Measurements from ENCODE around the gene SLC26A2. TPM values are rescaled to one million over a fixed set of nuclear protein-coding genes. Genes with fewer than 3 reads are reported as not detected.

The SLC26A2 gene
- total and polyA plus RNA-seq, 2 experiments from 2014 or later, result 3.5 to 11.5 TPM

DNA sequence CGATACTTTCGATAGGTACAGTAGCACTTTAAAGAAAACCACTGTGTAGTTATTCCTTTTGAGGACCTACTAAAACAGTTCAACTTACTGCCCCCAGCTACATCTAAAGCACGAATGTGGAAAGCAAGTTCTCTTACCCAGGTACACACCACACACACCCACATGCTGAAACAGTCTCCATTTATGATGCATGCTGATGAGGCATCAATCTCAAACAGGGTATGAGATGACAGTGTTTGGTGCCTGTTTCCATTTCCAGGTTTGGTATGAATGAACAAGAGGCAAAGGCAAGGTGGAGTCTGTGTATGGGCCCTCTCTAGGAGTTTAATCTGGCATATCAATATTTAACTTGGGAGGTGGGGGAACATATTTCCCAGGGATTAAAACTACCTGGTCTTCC is 53.9 kb downstream of the SLC26A2 start (continued):
- TF ChIP-seq, protein P1, sequence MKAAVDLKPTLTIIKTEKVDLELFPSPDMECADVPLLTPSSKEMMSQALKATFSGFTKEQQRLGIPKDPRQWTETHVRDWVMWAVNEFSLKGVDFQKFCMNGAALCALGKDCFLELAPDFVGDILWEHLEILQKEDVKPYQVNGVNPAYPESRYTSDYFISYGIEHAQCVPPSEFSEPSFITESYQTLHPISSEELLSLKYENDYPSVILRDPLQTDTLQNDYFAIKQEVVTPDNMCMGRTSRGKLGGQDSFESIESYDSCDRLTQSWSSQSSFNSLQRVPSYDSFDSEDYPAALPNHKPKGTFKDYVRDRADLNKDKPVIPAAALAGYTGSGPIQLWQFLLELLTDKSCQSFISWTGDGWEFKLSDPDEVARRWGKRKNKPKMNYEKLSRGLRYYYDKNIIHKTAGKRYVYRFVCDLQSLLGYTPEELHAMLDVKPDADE (IDR thresholded peaks at IDR 0.05), result no peak
- TF ChIP-seq EZH2phosphoT487 (IDR thresholded peaks at IDR 0.05; ENCODE audit: unreplicated experiment), result no peak

DNA sequence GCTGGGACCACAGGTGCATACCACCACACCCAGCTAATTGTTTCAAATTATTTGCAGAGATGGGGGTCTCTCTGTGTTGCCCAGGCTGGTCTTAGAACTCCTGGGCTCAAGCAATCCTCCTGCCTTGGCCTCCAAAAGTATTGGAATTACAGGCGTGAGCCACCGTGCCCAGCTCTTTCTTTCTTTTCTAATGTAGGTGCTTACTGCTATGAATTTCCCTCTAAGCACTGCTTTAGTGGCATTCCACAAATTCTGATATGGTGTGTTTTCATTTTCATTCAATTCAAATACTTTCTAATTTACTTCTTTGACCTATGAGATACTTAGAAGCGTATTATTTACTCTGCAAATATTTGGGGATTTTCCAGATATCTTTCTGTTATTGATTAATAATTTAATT is 54.9 kb downstream of the SLC26A2 start:
- Mint-ChIP-seq H3K4me1 (peaks cover 2% of the 10 kb centered on the region; the same call in 2 of the 3 replicates), H3K9me3 (peaks cover 10% of the 10 kb centered on the region; the same call in 1 of the 3 replicates), H3K36me3 (ENCODE audit: low read depth) (peaks cover 90% of the 10 kb centered on the region), H3K4me3 (no peak overlapping the region), H3K27me3 (ENCODE audit: insufficient read depth, low read depth, poor library complexity) (no peaks in the 10 kb centered on the region), H3K27ac (no peak overlapping the region)
- ATAC-seq, result no peak
- Histone ChIP-seq H3K4me1 (ENCODE audit: insufficient read depth) (no peaks in the 10 kb centered on the region), H3K27ac (ENCODE audit: low read depth) (no peak overlapping the region), H4K20me1 (replicated peaks; ENCODE audit: insufficient read depth) (peaks cover 7% of the 10 kb centered on the region; the same call in 1 of the 2 replicates), H3K4me3 (no peak overlapping the region), H2AFZ (no peak overlapping the region), H3K36me3 (ENCODE audit: insufficient read depth) (peaks cover 66% of the 10 kb centered on the region), H3K4me2 (no peak overlapping the region), H3K79me2 (replicated peaks; ENCODE audit: insufficient read depth) (0 out of 2 replicates have a peak, but pooled peaks cover 7% of the 10 kb centered on the region), H3K9me2 (ENCODE audit: insufficient read depth) (no peaks in the 10 kb centered on the region), H3F3A (replicated peaks; ENCODE audit: low read depth) (no peaks in the 10 kb centered on the region), H3K27me3 (ENCODE audit: insufficient read depth) (no peaks in the 10 kb centered on the region)
- TF ChIP-seq, protein P2, sequence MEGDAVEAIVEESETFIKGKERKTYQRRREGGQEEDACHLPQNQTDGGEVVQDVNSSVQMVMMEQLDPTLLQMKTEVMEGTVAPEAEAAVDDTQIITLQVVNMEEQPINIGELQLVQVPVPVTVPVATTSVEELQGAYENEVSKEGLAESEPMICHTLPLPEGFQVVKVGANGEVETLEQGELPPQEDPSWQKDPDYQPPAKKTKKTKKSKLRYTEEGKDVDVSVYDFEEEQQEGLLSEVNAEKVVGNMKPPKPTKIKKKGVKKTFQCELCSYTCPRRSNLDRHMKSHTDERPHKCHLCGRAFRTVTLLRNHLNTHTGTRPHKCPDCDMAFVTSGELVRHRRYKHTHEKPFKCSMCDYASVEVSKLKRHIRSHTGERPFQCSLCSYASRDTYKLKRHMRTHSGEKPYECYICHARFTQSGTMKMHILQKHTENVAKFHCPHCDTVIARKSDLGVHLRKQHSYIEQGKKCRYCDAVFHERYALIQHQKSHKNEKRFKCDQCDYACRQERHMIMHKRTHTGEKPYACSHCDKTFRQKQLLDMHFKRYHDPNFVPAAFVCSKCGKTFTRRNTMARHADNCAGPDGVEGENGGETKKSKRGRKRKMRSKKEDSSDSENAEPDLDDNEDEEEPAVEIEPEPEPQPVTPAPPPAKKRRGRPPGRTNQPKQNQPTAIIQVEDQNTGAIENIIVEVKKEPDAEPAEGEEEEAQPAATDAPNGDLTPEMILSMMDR (conservative IDR thresholded peaks at IDR 0.05; ENCODE audit: low read depth in 2 of 2), result no peak
- no peak for TF ChIP-seq CREB1 (CRISPR knock-in tag; IDR thresholded peaks at IDR 0.05; ENCODE audit: low read depth)
- TF ChIP-seq ZNF331 (CRISPR knock-in tag; IDR thresholded peaks at IDR 0.05; ENCODE audit: low read depth), result no peak
- no peak for TF ChIP-seq NANOG (IDR thresholded peaks at IDR 0.05; ENCODE audit: borderline replicate concordance)
- TF ChIP-seq, protein P1 (IDR thresholded peaks at IDR 0.05), result no peak
- no peak for DNase-seq (ENCODE audit: low spot score)

DNA sequence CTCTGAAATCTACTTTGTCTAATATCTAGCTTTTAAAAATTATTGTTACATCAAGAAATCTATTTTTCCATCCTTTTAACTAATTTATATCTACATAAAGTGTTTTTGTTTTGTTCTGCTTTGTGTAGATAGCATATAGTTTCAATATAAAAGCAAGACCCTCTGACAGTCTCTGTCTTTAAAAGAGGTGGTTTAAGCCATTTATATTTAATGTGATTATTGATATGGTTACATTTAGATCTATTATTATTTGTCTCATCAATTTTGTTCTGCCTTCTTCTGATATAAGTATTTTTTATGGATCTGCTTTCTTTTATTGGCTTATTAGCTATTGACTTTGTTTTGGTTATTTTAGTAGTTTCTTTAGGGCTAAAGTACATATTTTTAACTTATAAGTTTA is 56.0 kb downstream of the SLC26A2 start:
- peaks cover 85% of the 10 kb centered on the region for H3K36me3 Mint-ChIP-seq (ENCODE audit: low read depth)

More for the DNA sequence above, 56.0 kb downstream of the SLC26A2 start:
- peaks cover 7% of the 10 kb centered on the region; the same call in 1 of the 2 replicates for H4K20me1 ChIP-seq (replicated peaks; ENCODE audit: insufficient read depth)
- H2AFZ ChIP-seq, result no peak overlapping the region
- H3K27ac ChIP-seq (ENCODE audit: low read depth), result no peak overlapping the region
- no peak overlapping the region for H3K4me3 ChIP-seq
- H3K4me3 Mint-ChIP-seq, result no peak overlapping the region
- H3F3A ChIP-seq (replicated peaks; ENCODE audit: low read depth), result 0 out of 2 replicates have a peak, but pooled peaks cover 2% of the 10 kb centered on the region
- H3K9me3 Mint-ChIP-seq, result peaks cover 10% of the 10 kb centered on the region; the same call in 1 of the 3 replicates
- H3K4me2 ChIP-seq, result no peak overlapping the region
- peaks cover 64% of the 10 kb centered on the region for H3K36me3 ChIP-seq (ENCODE audit: insufficient read depth)
- H3K4me1 ChIP-seq (ENCODE audit: insufficient read depth), result no peaks in the 10 kb centered on the region; the same call in 1 of the 2 replicates
- ATAC-seq (no peak), DNase-seq (ENCODE audit: low spot score) (no peak)
- H3K9me2 ChIP-seq (ENCODE audit: insufficient read depth), result no peaks in the 10 kb centered on the region
- H3K27me3 Mint-ChIP-seq (ENCODE audit: insufficient read depth, low read depth, poor library complexity), result no peaks in the 10 kb centered on the region
- H3K27ac Mint-ChIP-seq, result no peak overlapping the region
- peaks cover 9% of the 10 kb centered on the region for H3K4me1 Mint-ChIP-seq
- H3K79me2 ChIP-seq (replicated peaks; ENCODE audit: insufficient read depth), result 0 out of 2 replicates have a peak, but pooled peaks cover 7% of the 10 kb centered on the region
- no peaks in the 10 kb centered on the region for H3K27me3 ChIP-seq (ENCODE audit: insufficient read depth)
- TF ChIP-seq EZH2 (IDR thresholded peaks at IDR 0.05; ENCODE audit: low read depth, unreplicated experiment) (no peak), ZNF331 (CRISPR knock-in tag; IDR thresholded peaks at IDR 0.05; ENCODE audit: low read depth) (no peak)

Data from GM23338 (cell line).